Body of pancreas (tissue), 4 donors: ENCODE results near the gene MMP19.

ENCODE experiments used
- CTCF ChIP-seq, 7 experiments: fragments of 450-650 bp in 4 of 7; fragments of 200-600 bp in 3 of 7; sonication (generic) in 3 of 7; IDR thresholded peaks; one replicate each; pipeline ENCODE4 v1.5.1; 2016 to 2019; ENCODE audit warnings: antibody characterized with exemption in 7 of 7
- POLR2A ChIP-seq, 3 donors: fragments of 450-650 bp; IDR thresholded peaks; one replicate each; pipeline ENCODE4 v1.6.1; 2016; ENCODE audit warnings: antibody characterized with exemption in 3 of 3, mild to moderate bottlenecking in 2 of 3

GRCh38 chr12:55824726-55825125 lies 18.0 kb downstream of the MMP19 start:
- TF ChIP-seq CTCF (IDR thresholded peaks at IDR 0.05): no peak
- no peak for TF ChIP-seq POLR2A (IDR thresholded peaks at IDR 0.05)
